ENCODE data around the gene DYNLL1.
"Not testable (repeated sequence)": the region's sequence is repeated elsewhere in the genome, so short reads cannot be mapped to it uniquely, and the experiment has no call there.

The DYNLL1 gene

GRCh38 chr12:120495731-120496412 is at the start of gene DYNLL1:
Gene DYNLL1, plus strand, starts transcription at chr12:120496113. Its CDS starts 309 bp downstream, at chr12:120496422.
- peak; percentile 97 for DNase-seq

- DNase-seq: not testable (repeated sequence)
Measured at GRCh38 chr12:120446844-120447178, 49.1 kb upstream of the DYNLL1 start.

- DNase-seq: no peak
Measured at GRCh38 chr12:120447992-120448391, 47.9 kb upstream of the DYNLL1 start.

GRCh38 chr12:120452524-120452923 is 43.4 kb upstream of the DYNLL1 start:
- DNase-seq: not testable (repeated sequence)

GRCh38 chr12:120453060-120453750 is 42.7 kb upstream of the DYNLL1 start:
- no peak for DNase-seq

GRCh38 chr12:120453977-120454376 is 41.9 kb upstream of the DYNLL1 start:
- no peak for DNase-seq

- DNase-seq: no peak
Measured at GRCh38 chr12:120455302-120455701, 40.6 kb upstream of the DYNLL1 start.

GRCh38 chr12:120457133-120457532 is 38.8 kb upstream of the DYNLL1 start:
- DNase-seq: no peak

- DNase-seq: no peak
Measured at GRCh38 chr12:120460157-120460556, 35.8 kb upstream of the DYNLL1 start.

- DNase-seq: no peak
Measured at GRCh38 chr12:120462099-120462640, 33.7 kb upstream of the DYNLL1 start.

- DNase-seq: no peak
Measured at GRCh38 chr12:120463712-120464111, 32.2 kb upstream of the DYNLL1 start.

- DNase-seq: no peak
Measured at GRCh38 chr12:120465756-120466155, 30.2 kb upstream of the DYNLL1 start.

GRCh38 chr12:120466560-120467315 is 29.2 kb upstream of the DYNLL1 start:
- DNase-seq: no peak

GRCh38 chr12:120467439-120467838 is 28.5 kb upstream of the DYNLL1 start:
- no peak for DNase-seq

- DNase-seq: no peak
Measured at GRCh38 chr12:120468325-120468820, 27.5 kb upstream of the DYNLL1 start.

- DNase-seq: peak; percentile 46
Measured at GRCh38 chr12:120468821-120469449, 27.0 kb upstream of the DYNLL1 start.

GRCh38 chr12:120469450-120470149 is 26.3 kb upstream of the DYNLL1 start, which contains the start of gene SRSF9:
Gene SRSF9, minus strand, starts transcription at chr12:120469748. Its CDS starts 139 bp downstream, at chr12:120469609.
- DNase-seq: peak; percentile 96

- DNase-seq: no peak
Measured at GRCh38 chr12:120470150-120470784, 25.6 kb upstream of the DYNLL1 start.

GRCh38 chr12:120472521-120472920 is 23.4 kb upstream of the DYNLL1 start:
- DNase-seq: no peak

GRCh38 chr12:120473807-120474615 is 21.9 kb upstream of the DYNLL1 start:
- no peak for DNase-seq

- no peak for DNase-seq
Measured at GRCh38 chr12:120474616-120474960, 21.3 kb upstream of the DYNLL1 start.
